ENCODE measurements around the gene DUS2.
A peak's percentile ranks its signal among the peaks of the same experiment; 100 is the strongest.
"Not testable (repeated sequence)": the region's sequence is repeated elsewhere in the genome, so short reads cannot be mapped to it uniquely, and the experiment has no call there.

DUS2 gene

GRCh38 chr16:68078701-68079375, 55.8 kb downstream of the DUS2 start:
- DNase-seq, result no peak

DNA sequence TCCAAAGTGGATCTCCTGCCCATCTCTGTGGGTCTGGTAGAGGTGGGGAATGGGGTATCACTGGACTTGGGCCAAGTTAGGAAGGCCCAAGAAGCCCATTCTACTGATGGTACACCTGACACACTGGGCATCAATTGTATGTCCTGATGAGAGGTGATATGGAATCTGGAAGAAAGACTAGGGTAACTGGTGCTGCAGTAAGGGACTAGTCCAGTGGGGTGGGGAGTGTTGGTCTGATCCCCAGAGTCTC, 56.2 kb downstream of the DUS2 start:
- no peak for DNase-seq

GRCh38 chr16:68079626-68080344, 56.7 kb downstream of the DUS2 start:
- DNase-seq, result peak; percentile 36 to 91 (median 48)

- DNase-seq, result peak in 1 of 5 donors; percentile 55
Measured at GRCh38 chr16:68081861-68082628, 59.0 kb downstream of the DUS2 start.

DNA sequence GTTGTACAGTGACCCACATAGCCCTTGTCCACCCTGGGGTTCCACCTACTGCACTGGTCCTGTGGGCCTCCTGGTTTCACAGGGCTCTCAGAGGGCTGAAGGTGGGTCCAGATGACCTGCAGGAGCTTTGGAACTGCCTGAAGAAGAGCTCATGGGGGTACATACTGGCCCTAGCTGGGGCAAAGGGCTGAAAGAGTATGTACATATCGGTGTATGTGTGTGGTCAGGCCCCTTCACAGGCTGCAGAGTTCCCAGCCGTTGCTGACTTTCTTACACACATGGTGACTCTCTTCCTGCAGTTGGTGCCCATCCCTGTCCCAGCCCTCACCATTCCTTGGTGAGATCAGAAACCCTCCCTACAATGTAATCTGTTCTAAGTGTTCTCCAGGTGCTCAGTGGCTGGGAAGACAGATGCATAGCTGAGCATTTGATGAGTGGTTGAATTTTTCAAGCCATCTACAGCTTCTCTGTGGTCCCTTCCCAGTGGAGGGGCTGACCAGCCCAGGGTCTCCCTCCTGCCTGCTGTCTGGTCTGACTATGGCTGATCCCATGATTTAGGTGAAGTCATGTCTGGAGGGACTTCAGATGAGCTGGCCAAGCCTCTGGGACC, 59.6 kb downstream of the DUS2 start:
- no peak for DNase-seq

- no peak for DNase-seq
Measured at GRCh38 chr16:68083239-68083781, 60.2 kb downstream of the DUS2 start.

DNA sequence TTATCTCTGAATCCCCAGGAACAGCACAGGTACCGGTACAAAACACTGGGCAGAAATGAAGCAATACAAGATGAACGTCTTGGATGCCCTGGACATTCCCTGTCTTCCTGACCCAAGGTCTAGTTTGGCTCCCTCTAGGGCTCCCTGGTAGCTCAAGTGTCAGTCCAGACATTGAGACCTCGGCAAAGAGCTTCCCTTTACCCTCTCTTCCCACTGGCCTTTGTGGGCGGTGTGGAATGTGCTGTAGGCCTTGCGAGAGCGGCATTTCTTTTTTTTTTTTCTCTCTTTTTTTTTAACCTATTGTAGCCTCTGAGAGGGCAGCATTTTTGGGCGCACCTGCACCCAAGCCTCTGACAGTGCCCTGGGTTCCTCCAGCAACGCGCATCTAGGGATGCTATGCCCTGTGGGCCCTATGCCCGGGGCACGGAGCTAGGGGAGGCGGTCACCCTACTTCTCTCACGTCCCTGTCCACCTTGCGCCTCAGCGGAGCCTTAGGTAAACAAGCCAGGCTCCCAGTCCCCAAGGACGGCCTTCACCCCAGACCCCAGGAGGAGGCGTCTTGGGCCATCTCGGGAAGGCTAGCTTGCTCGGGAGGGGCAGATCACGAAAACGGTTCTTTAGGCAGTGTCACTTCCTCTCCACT, 60.9 kb downstream of the DUS2 start:
- DNase-seq, result no peak

DNA sequence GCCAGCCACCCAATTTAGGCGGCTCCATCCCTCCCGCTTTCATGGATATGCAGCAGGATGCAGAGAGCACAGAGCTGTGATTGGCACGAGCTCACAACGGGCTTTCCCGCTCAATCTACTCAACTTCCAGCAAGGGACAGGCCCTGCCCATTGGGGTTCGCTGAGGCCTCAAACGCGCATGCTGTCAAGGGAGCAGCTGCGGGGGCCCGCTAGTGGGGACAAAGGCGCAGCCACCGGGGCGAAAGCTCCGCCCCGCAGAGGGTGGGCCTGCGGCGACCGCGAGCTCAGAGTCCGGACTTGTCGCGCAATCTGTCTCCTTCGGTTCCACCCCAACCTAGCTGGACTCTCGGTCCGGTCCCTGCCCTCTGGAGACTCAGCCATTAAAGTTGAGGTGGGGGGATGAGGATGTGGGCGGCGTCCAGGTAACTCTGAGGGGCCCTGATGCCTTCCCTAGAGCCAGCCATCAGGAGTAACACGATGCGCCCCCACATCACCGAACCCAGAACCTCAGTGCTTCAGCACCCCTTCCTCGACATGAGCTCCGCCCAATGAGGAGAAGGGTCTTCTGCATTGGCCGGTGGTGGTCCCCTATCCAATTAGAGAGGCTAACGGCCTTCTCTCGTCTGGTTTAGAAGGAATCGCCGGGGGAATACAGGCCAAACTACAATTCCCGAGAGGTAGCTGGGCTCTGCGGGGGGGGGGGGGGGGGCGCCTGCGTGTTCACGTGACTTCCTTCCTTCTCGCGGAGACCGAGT, 61.6 kb downstream of the DUS2 start:
- DNase-seq, result peak; percentile 70 to 94 (median 79)

- peak; percentile 99 to 100 (median 99) for DNase-seq
Measured at GRCh38 chr16:68085259-68086071, 62.4 kb downstream of the DUS2 start, which contains the start of gene NFATC3. Gene NFATC3 (plus strand): TSS chr16:68085370. CDS start chr16:68085682, 312 bp downstream.

DNA sequence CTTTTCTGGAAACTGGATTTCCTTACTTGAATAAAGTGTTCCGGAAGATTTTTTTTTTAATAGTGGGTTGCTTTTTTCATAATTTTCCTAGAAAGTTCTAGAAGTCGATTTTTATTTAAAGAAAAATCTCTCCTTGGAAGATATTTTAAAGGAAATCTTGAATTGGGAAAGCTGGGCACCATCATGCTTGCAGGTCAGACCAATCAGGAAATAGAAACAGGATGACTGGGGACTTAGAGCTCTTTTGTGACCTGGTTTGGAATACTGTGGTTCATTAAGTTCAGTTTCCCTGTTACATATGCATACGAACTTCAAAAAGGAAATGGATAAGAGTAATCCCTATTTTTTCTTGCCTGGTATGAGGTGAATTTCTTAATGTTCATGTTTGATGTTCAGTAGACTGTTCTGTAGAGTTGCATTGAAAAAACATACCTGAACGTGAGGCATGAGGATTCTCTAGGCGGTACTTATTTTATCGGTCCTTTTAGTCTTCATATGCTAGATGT, 63.3 kb downstream of the DUS2 start:
- DNase-seq, result no peak

GRCh38 chr16:68086860-68087268, 63.8 kb downstream of the DUS2 start:
- no peak for DNase-seq

- DNase-seq, result no peak
Measured at GRCh38 chr16:68087688-68088087, 64.6 kb downstream of the DUS2 start.

GRCh38 chr16:68088130-68088972, 65.3 kb downstream of the DUS2 start:
- no peak for DNase-seq

DNA sequence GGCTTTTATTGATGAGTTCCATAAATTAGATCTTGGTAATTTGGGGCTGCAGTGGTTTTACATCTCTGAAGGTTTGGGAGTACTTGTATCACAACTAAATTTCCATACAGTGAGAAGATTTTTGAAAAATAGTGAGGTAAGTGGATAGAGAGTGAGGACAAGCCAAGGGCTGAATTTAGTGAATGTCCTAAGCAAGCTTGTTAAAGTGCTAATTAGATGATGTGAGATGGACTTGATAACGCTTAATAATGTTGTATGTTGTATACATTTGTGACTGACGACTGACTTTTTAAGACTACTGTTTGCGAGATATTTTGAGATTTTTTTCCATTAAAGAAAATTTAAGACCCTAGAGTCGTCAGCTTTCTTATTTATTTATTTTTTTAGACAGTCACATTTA, 66.0 kb downstream of the DUS2 start:
- DNase-seq, result no peak

- no peak for DNase-seq
Measured at GRCh38 chr16:68090130-68090529, 67.0 kb downstream of the DUS2 start.

DNA sequence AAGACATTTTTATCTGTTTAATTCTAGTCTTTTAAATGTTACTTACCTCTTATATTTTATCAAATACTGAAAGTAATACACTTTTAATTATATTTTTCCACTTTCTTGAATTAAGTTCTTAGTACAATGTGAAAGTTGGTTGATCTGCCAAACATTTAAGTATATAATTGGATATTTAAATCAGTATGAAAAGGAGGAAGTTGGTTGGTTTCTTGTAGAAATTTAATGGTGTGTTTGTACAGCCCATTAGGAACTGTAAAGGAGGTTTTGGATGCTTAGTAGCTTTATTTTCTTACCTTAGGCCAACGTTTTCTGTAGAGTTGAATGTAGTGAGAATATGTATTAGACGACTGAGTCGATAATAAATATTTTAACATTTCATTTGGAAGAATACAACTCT, 67.4 kb downstream of the DUS2 start:
- no peak for DNase-seq

DNA sequence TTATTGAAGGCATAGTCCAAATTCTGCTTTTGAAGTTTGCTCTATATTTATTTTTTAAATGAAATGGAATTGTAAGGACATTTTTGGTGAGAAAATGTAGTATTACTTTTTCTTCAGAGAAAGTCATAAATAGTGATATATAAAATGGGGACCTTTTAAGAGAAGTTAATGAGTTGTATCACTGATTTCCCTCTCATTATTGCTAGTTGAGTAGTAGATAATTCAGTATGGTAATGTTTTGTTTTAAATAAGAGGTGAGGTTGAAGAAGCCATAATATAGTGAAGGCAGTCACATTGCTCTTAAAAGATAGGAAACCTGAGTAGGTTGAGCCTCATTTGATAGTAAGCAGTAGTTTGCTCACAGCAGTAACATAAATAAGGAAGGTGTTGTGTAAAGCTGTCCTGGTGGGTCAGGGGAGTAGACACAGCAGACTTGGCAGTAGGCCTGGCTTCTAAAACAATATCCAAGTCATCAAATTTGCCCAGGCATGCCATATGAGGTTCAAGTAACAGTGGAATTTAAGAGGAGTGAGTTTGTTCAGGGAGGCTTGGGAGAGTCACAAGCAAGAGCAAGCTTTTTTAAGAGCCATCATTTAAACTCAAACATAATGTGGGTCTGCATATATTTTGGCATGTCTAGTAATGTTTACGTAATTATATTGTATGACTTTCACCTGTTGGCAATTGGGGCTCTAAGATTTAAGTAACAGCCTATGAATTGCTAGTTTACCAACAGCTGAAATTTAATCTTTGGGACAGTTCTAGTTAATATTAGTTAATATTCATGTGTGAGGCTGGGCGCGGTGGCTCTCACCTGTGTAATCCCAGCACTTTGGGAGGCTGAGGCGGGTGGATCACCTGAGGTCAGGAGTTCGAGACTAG, 68.5 kb downstream of the DUS2 start:
- DNase-seq, result no peak

GRCh38 chr16:68092275-68092674, 69.2 kb downstream of the DUS2 start:
- DNase-seq, result not testable (repeated sequence)

Data from T-helper 1 cell (primary cell).